Esophagus muscularis mucosa (tissue), 4 donors: ENCODE results near the gene AGPS. TPM values are rescaled to one million over a fixed set of nuclear protein-coding genes. Genes with fewer than 3 reads are reported as not detected.

ENCODE experiments used
- DNase-seq: peaks from one replicate; pipeline ENCODE4 v3.0.0-alpha.2; 2017; ENCODE audit errors: extremely low spot score
- H3K27ac ChIP-seq, 4 donors: fragments of 200-600 bp; sonication (generic); replicated peaks in 1 of 4; 1 replicate in 3 of 4; 2 replicates in 1 of 4; pipeline ENCODE4 v1.5.1; 2016 to 2019; ENCODE audit warnings: mild to moderate bottlenecking in 1 of 4
- H3K27me3 ChIP-seq, 4 donors: fragments of 200-600 bp; sonication (generic); one replicate each; pipeline versions ENCODE4 v1.5.1 to v1.6.0; 2016 to 2019
- H3K36me3 ChIP-seq, 4 donors: fragments of 200-600 bp; sonication (generic); one replicate each; pipeline ENCODE4 v1.5.1; 2016 to 2019
- H3K4me1 ChIP-seq, 4 donors: fragments of 200-600 bp; sonication (generic); one replicate each; pipeline ENCODE4 v1.5.1; 2016 to 2019
- H3K4me3 ChIP-seq, 4 donors: fragments of 200-600 bp; sonication (generic); 1 replicate in 2 of 4; 2 replicates in 2 of 4; pipeline ENCODE4 v1.5.1; 2016 to 2019; ENCODE audit warnings: mild to moderate bottlenecking in 4 of 4, moderate library complexity in 1 of 4
- H3K9me3 ChIP-seq, 4 donors: fragments of 200-600 bp; sonication (generic); 1 replicate in 3 of 4; 2 replicates in 1 of 4; pipeline ENCODE4 v1.5.1; 2016 to 2019
- EP300 ChIP-seq: sonication (generic); formaldehyde crosslinking; IDR thresholded peaks from one replicate; pipeline ENCODE4 v1.6.1; 2017; ENCODE audit warnings: antibody characterized with exemption
- POLR2A ChIP-seq: fragments of 450-650 bp; IDR thresholded peaks from one replicate; pipeline ENCODE4 v1.6.1; 2017; ENCODE audit warnings: antibody characterized with exemption, moderate library complexity, mild to moderate bottlenecking, low read depth
- POLR2AphosphoS5 ChIP-seq, 2 donors: sonication (generic); formaldehyde crosslinking; IDR thresholded peaks; one replicate each; pipeline ENCODE4 v1.6.1; 2017; ENCODE audit warnings: antibody characterized with exemption in 2 of 2
- WGBS: methylation state at CpG from one replicate; pipeline ENCODE4 v1.1.5; 2018; 5-methylcytosine and 5-hydroxymethylcytosine counted together
- intact Hi-C: fragments of 100-400 bp; cut with DNase I; formaldehyde crosslinking; loops from one replicate; pipeline ENCODE4 v1.15.1; 2023
- total RNA-seq, 4 donors: library from RNA; depleted of rRNA; stranded (reverse); fragments of >200 nt; gene quantifications; one replicate each; pipeline versions ENCODE4 v1.1.0 to v1.2.1, GENCODE V29; 2016
- TF ChIP-seq, protein P1 (sequence below), 3 experiments: fragments of 200-600 bp in 2 of 3; fragments of 450-650 bp in 1 of 3; sonication (generic) in 2 of 3; IDR thresholded peaks; one replicate each; pipeline ENCODE4 v1.5.1; 2017 to 2019; ENCODE audit warnings: antibody characterized with exemption in 3 of 3, mild to moderate bottlenecking in 2 of 3, moderate library complexity in 1 of 3

The AGPS gene
- total RNA-seq, 4 donors from 2014 or later, result 26.3 to 46.1 (median 37.0) TPM

DNA sequence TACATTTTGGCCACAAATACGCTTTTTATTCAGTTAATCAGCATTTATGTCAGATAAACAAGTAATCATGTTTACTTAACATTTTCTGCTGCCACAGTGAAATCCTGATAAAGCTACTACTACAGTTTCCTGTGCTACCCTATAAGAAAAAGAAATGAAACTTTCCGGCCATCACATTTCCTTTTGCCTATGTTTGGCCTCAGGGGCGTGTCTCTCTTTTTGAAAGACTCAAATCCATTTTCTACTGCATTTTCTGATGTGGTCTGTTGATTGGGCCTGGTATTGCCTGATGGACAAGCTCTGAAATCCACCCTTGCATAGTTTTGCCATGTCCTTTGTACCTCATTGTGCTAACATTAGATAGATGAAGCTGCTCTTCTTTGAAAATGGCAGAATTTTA lies 152.6 kb downstream of the AGPS start:
- intact Hi-C loops, result no loop called here
- no peaks in the 10 kb centered on the region for H3K36me3 ChIP-seq
- H3K27me3 ChIP-seq, result no peaks in the 10 kb centered on the region
- peaks cover 0 to 6% (median 0%) of the 10 kb centered on the region in 4 donors for H3K4me1 ChIP-seq
- no peak for TF ChIP-seq EP300
- TF ChIP-seq POLR2A, result no peak
- TF ChIP-seq POLR2AphosphoS5 (IDR thresholded peaks at IDR 0.05), result no peak
- TF ChIP-seq, protein P1, sequence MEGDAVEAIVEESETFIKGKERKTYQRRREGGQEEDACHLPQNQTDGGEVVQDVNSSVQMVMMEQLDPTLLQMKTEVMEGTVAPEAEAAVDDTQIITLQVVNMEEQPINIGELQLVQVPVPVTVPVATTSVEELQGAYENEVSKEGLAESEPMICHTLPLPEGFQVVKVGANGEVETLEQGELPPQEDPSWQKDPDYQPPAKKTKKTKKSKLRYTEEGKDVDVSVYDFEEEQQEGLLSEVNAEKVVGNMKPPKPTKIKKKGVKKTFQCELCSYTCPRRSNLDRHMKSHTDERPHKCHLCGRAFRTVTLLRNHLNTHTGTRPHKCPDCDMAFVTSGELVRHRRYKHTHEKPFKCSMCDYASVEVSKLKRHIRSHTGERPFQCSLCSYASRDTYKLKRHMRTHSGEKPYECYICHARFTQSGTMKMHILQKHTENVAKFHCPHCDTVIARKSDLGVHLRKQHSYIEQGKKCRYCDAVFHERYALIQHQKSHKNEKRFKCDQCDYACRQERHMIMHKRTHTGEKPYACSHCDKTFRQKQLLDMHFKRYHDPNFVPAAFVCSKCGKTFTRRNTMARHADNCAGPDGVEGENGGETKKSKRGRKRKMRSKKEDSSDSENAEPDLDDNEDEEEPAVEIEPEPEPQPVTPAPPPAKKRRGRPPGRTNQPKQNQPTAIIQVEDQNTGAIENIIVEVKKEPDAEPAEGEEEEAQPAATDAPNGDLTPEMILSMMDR (IDR thresholded peaks at IDR 0.05), result no peak
- H3K4me3 ChIP-seq, result no peak overlapping the region
- H3K27ac ChIP-seq, result no peak overlapping the region
- WGBS, result 92% methylated on average over 3 of the region's 3 CpGs
- no peak for DNase-seq
- H3K9me3 ChIP-seq, result no peaks in the 10 kb centered on the region

DNA sequence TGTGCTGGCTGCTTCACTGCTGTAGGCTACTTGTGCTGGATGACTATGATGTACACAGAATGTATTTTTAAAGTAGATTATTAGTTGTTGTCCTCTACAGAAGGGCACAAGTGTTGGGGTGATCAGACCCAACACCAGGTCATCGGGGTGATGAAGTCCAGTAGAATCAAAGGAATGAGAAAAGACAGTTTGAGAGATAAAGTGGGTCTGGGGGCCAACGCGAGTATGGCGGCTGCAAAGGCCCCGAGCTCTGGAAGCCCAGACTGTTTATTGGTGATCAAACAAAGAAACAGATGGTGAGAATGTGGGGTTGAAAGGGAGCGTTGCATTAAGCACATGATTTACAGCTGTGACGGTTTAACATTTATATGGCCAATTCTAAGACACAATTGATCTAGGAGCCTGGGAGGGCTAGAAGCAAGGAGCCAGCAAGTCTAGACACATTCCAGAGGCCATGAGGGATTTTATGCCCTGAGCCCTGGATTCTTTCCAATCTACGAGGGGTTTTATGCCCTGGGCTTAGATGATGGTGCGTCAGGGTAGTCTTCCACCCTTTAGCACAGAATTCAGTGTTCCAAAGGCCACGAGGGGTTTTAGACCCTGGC lies 153.5 kb downstream of the AGPS start:
- Histone ChIP-seq H3K27ac (no peak overlapping the region), H3K4me1 (peaks cover 0 to 6% (median 3%) of the 10 kb centered on the region in 4 donors), H3K36me3 (no peaks in the 10 kb centered on the region), H3K9me3 (no peaks in the 10 kb centered on the region), H3K4me3 (no peak overlapping the region), H3K27me3 (no peaks in the 10 kb centered on the region)
- intact Hi-C loops, result no loop called here
- TF ChIP-seq EP300 (no peak), POLR2AphosphoS5 (IDR thresholded peaks at IDR 0.05) (no peak), POLR2A (no peak)
- TF ChIP-seq, protein P1 (IDR thresholded peaks at IDR 0.05), result no peak
- WGBS, result 95% methylated on average over 9 of the region's 10 CpGs
- no peak for DNase-seq

DNA sequence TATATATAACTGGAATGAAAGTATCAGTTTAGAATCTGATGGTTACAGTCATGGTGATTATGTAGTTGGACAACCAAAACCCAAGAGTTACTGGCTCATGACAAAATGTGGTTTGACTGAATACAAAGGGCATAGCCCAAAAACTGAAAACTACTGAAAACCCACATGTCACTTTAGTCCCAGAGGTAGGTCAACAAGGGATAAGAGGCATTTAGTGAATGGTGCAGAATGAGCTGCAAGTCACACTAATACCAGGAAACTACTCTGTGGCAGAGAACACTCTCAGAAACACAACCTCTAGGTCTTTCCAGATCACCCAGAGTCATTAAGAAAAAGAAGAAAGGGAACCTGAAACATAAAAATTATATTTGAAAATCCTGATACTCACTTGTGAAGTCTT lies 154.5 kb downstream of the AGPS start:
- no peak for DNase-seq
- Histone ChIP-seq H3K4me3 (no peak overlapping the region), H3K27me3 (no peaks in the 10 kb centered on the region), H3K27ac (no peak overlapping the region), H3K9me3 (no peaks in the 10 kb centered on the region), H3K36me3 (no peaks in the 10 kb centered on the region), H3K4me1 (peaks cover 5 to 12% (median 10%) of the 10 kb centered on the region in 4 donors)
- intact Hi-C loops, result no loop called here
- TF ChIP-seq EP300 (no peak), POLR2A (no peak), POLR2AphosphoS5 (IDR thresholded peaks at IDR 0.05) (no peak)
- TF ChIP-seq, protein P1 (IDR thresholded peaks at IDR 0.05), result no peak

DNA sequence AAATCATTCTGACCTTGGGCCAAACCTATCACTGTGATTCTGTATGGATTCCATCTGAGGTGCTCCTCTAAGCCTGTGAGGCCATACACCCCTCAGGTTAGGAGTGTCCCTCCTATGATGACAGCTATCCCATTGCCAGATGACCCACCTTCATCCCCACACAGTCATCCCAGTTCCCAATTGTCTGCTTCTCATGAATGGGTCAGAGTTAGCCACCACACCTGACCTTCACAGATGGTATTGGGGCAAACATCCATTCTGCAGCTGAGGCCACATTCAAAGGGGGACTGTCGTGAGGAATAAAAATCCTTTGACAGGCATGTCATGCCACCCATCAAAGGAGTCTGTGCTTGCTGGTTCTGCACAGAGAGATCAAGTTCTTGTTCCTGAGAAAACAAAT lies 155.2 kb downstream of the AGPS start:
- intact Hi-C loops, result no loop called here
- Histone ChIP-seq H3K9me3 (no peaks in the 10 kb centered on the region), H3K27ac (no peak overlapping the region), H3K4me1 (peaks cover 5 to 14% (median 11%) of the 10 kb centered on the region in 4 donors), H3K4me3 (no peak overlapping the region), H3K27me3 (no peaks in the 10 kb centered on the region), H3K36me3 (no peaks in the 10 kb centered on the region)
- TF ChIP-seq POLR2AphosphoS5 (IDR thresholded peaks at IDR 0.05) (no peak), EP300 (no peak), POLR2A (no peak)
- TF ChIP-seq, protein P1 (IDR thresholded peaks at IDR 0.05), result no peak
- DNase-seq, result no peak
- WGBS, result 80% methylated on average over 1 of the region's 1 CpG

DNA sequence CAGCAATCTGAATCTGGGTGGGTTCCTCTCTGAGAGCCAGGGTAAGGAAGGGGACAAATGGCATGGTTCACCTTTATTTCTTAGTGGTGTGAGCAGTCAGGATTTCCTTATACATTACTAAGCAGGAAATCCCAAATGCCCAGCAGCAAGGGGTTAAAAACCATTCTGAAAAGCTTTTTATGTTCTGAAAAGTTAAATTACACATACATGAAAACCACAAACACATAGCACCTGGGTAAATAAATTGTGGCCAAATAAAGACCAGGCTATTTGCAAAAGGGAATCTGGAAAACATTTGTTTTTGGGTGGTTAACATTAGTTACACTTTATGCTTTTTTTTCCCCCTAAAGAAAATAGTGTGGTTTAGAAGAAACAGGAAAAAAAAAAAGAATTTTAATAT lies 156.1 kb downstream of the AGPS start:
- Histone ChIP-seq H3K27me3 (no peaks in the 10 kb centered on the region), H3K27ac (no peak overlapping the region), H3K4me3 (no peak overlapping the region), H3K36me3 (no peaks in the 10 kb centered on the region), H3K9me3 (no peaks in the 10 kb centered on the region), H3K4me1 (peaks cover 5 to 14% (median 13%) of the 10 kb centered on the region in 4 donors)
- no peak for DNase-seq
- TF ChIP-seq POLR2A (no peak), EP300 (no peak), POLR2AphosphoS5 (IDR thresholded peaks at IDR 0.05) (no peak)
- TF ChIP-seq, protein P1 (IDR thresholded peaks at IDR 0.05), result no peak
- intact Hi-C loops, result no loop called here
